ENCODE data around the gene PLPP4. TPM values are rescaled to one million over a fixed set of nuclear protein-coding genes. Genes with fewer than 3 reads are reported as not detected.
A peak's percentile ranks its signal among the peaks of the same experiment; 100 is the strongest.

The PLPP4 gene
- total RNA-seq, 1 donor from 2014 or later, result 2.5 TPM

- peaks cover 12% of the 10 kb centered on the region for H3K4me1 ChIP-seq
- intact Hi-C loops (cut with DNase I), result no loop called here
- no peaks in the 10 kb centered on the region for H3K9me3 ChIP-seq
- TF ChIP-seq POLR2AphosphoS5 (IDR thresholded peaks at IDR 0.05; ENCODE audit: insufficient read depth in 1 of 2, low read depth in 1 of 2) (no peak), CTCF (IDR thresholded peaks at IDR 0.05) (no peak), POLR2A (IDR thresholded peaks at IDR 0.05) (no peak)
- no peaks in the 10 kb centered on the region for H3K27me3 ChIP-seq
- no peak overlapping the region for H3K4me3 ChIP-seq
- H3K36me3 ChIP-seq, result no peaks in the 10 kb centered on the region
- H3K27ac ChIP-seq, result no peak overlapping the region
- peak; percentile 77 to 78 for DNase-seq (ENCODE audit: extremely low spot score in 2 of 2)
Measured at GRCh38 chr10:120462018-120462682, 5.1 kb downstream of the PLPP4 start.

GRCh38 chr10:120465138-120465537 is 8.1 kb downstream of the PLPP4 start:
- H3K4me1 ChIP-seq, result no peaks in the 10 kb centered on the region
- intact Hi-C loops (cut with DNase I), result no loop called here
- no peaks in the 10 kb centered on the region for H3K27me3 ChIP-seq
- no peaks in the 10 kb centered on the region for H3K36me3 ChIP-seq
- H3K4me3 ChIP-seq, result no peak overlapping the region
- DNase-seq (ENCODE audit: extremely low spot score in 2 of 2), result peak in 1 of 2 donors; percentile 20
- TF ChIP-seq CTCF (IDR thresholded peaks at IDR 0.05), result no peak
- no peak for TF ChIP-seq POLR2AphosphoS5 (IDR thresholded peaks at IDR 0.05; ENCODE audit: insufficient read depth in 1 of 2, low read depth in 1 of 2)
- TF ChIP-seq POLR2A (IDR thresholded peaks at IDR 0.05), result no peak
- H3K27ac ChIP-seq, result no peak overlapping the region
- H3K9me3 ChIP-seq, result no peaks in the 10 kb centered on the region

GRCh38 chr10:120466006-120466405 is 9.0 kb downstream of the PLPP4 start:
- H3K27ac ChIP-seq, result no peak overlapping the region
- intact Hi-C loops (cut with DNase I), result no loop called here
- no peaks in the 10 kb centered on the region for H3K36me3 ChIP-seq
- H3K4me1 ChIP-seq, result no peaks in the 10 kb centered on the region
- TF ChIP-seq CTCF (IDR thresholded peaks at IDR 0.05) (no peak), POLR2AphosphoS5 (IDR thresholded peaks at IDR 0.05; ENCODE audit: insufficient read depth in 1 of 2, low read depth in 1 of 2) (no peak), POLR2A (IDR thresholded peaks at IDR 0.05) (no peak)
- H3K4me3 ChIP-seq, result no peak overlapping the region
- no peaks in the 10 kb centered on the region for H3K27me3 ChIP-seq
- H3K9me3 ChIP-seq, result no peaks in the 10 kb centered on the region
- DNase-seq (ENCODE audit: extremely low spot score in 2 of 2), result peak in 1 of 2 donors; percentile 6

- no peaks in the 10 kb centered on the region for H3K9me3 ChIP-seq
Measured at GRCh38 chr10:120473593-120473992, 16.6 kb downstream of the PLPP4 start.

More at GRCh38 chr10:120473593-120473992, 16.6 kb downstream of the PLPP4 start:
- H3K4me3 ChIP-seq, result no peak overlapping the region
- DNase-seq (ENCODE audit: extremely low spot score in 2 of 2), result peak; percentile 37 to 46
- H3K36me3 ChIP-seq, result no peaks in the 10 kb centered on the region
- H3K4me1 ChIP-seq, result no peaks in the 10 kb centered on the region
- intact Hi-C loops (cut with DNase I), result no loop called here
- no peak for TF ChIP-seq POLR2A (IDR thresholded peaks at IDR 0.05)
- TF ChIP-seq CTCF (IDR thresholded peaks at IDR 0.05), result no peak
- no peak for TF ChIP-seq POLR2AphosphoS5 (IDR thresholded peaks at IDR 0.05; ENCODE audit: insufficient read depth in 1 of 2, low read depth in 1 of 2)
- H3K27ac ChIP-seq, result no peak overlapping the region
- H3K27me3 ChIP-seq, result no peaks in the 10 kb centered on the region
